Measurements from ENCODE around the gene C20orf204. TPM values are rescaled to one million over a fixed set of nuclear protein-coding genes. Genes with fewer than 3 reads are reported as not detected.

C20orf204 gene
- total and polyA plus RNA-seq, 4 donors: 0.07 to 0.59 (median 0.12) TPM

- WGBS: 18% methylated on average over 7 of the region's 7 CpGs
- H3K27me3 ChIP-seq (ENCODE audit: control insufficient read depth in 4 of 4, insufficient read depth in 4 of 4, low read length in 3 of 4): peaks cover 0 to 2% (median 0%) of the 10 kb centered on the region in 4 donors
- no peak overlapping the region for H3K4me3 ChIP-seq (ENCODE audit: low read depth in 1 of 3, low read length in 3 of 3)
Observed at GRCh38 chr20:64056639-64056888, 20.6 kb downstream of the C20orf204 start.

GRCh38 chr20:64056889-64057627 lies 21.1 kb downstream of the C20orf204 start:
- H3K36me3 ChIP-seq (ENCODE audit: control insufficient read depth in 4 of 4, insufficient read depth in 3 of 4, low read depth in 1 of 4, low read length in 3 of 4): no peaks in the 10 kb centered on the region
- no peaks in the 10 kb centered on the region for H3K9me3 ChIP-seq (ENCODE audit: control insufficient read depth in 4 of 4, low read length in 3 of 4)
- no peak for DNase-seq (ENCODE audit: low spot score)
- H3K27ac ChIP-seq (ENCODE audit: low read depth in 1 of 2, low read length in 2 of 2): peak overlapping the region; percentile 17 to 59
- H3K4me1 ChIP-seq (ENCODE audit: control insufficient read depth in 4 of 4, insufficient read depth in 4 of 4, low read length in 3 of 4): peaks cover 0 to 19% (median 8%) of the 10 kb centered on the region in 4 donors
- no peak overlapping the region for H3K4me3 ChIP-seq (ENCODE audit: low read depth in 1 of 3, low read length in 3 of 3)
- peaks cover 0 to 2% (median 0%) of the 10 kb centered on the region in 4 donors for H3K27me3 ChIP-seq (ENCODE audit: control insufficient read depth in 4 of 4, insufficient read depth in 4 of 4, low read length in 3 of 4)
- 58% methylated on average over 39 of the region's 39 CpGs for WGBS
- no peak for TF ChIP-seq FOXA2 (IDR thresholded peaks at IDR 0.05)
- no peak overlapping the region for H3K9ac ChIP-seq (ENCODE audit: low read depth in 1 of 2, low read length in 2 of 2)

More at GRCh38 chr20:64056639-64056888, 20.6 kb downstream of the C20orf204 start:
- TF ChIP-seq RXRA (IDR thresholded peaks at IDR 0.05): peak in 1 of 2 donors; percentile 16
- no peak for TF ChIP-seq HNF4G (IDR thresholded peaks at IDR 0.05)
- peak; percentile 73 for TF ChIP-seq NR2F2 (IDR thresholded peaks at IDR 0.05)
- TF ChIP-seq EGR1 (IDR thresholded peaks at IDR 0.05; ENCODE audit: low read depth in 2 of 2): no peak
- no peak for DNase-seq (ENCODE audit: low spot score)
- peak overlapping the region; percentile 17 to 59 for H3K27ac ChIP-seq (ENCODE audit: low read depth in 1 of 2, low read length in 2 of 2)
- H3K9ac ChIP-seq (ENCODE audit: low read depth in 1 of 2, low read length in 2 of 2): no peak overlapping the region
- H3K36me3 ChIP-seq (ENCODE audit: control insufficient read depth in 4 of 4, insufficient read depth in 3 of 4, low read depth in 1 of 4, low read length in 3 of 4): no peaks in the 10 kb centered on the region
- no peaks in the 10 kb centered on the region for H3K9me3 ChIP-seq (ENCODE audit: control insufficient read depth in 4 of 4, low read length in 3 of 4)
- H3K4me1 ChIP-seq (ENCODE audit: control insufficient read depth in 4 of 4, insufficient read depth in 4 of 4, low read length in 3 of 4): peaks cover 0 to 17% (median 7%) of the 10 kb centered on the region in 4 donors

- 31% methylated on average over 33 of the region's 33 CpGs for WGBS
- Histone ChIP-seq H3K36me3 (ENCODE audit: control insufficient read depth in 4 of 4, insufficient read depth in 3 of 4, low read depth in 1 of 4, low read length in 3 of 4) (no peaks in the 10 kb centered on the region), H3K27ac (ENCODE audit: low read depth in 1 of 2, low read length in 2 of 2) (peak overlapping the region in 1 of 2 donors; percentile 59), H3K27me3 (ENCODE audit: control insufficient read depth in 4 of 4, insufficient read depth in 4 of 4, low read length in 3 of 4) (peaks cover 0 to 2% (median 0%) of the 10 kb centered on the region in 4 donors), H3K4me1 (ENCODE audit: control insufficient read depth in 4 of 4, insufficient read depth in 4 of 4, low read length in 3 of 4) (peaks cover 3 to 27% (median 14%) of the 10 kb centered on the region in 4 donors), H3K4me3 (ENCODE audit: low read depth in 1 of 3, low read length in 3 of 3) (no peak overlapping the region), H3K9me3 (ENCODE audit: control insufficient read depth in 4 of 4, low read length in 3 of 4) (no peaks in the 10 kb centered on the region), H3K9ac (ENCODE audit: low read depth in 1 of 2, low read length in 2 of 2) (no peak overlapping the region)
- TF ChIP-seq CTCF (IDR thresholded peaks at IDR 0.05; ENCODE audit: low read depth, low read length, missing input control) (peak; percentile 79), RAD21 (IDR thresholded peaks at IDR 0.05) (peak; percentile 74 to 87), FOXA1 (IDR thresholded peaks at IDR 0.05) (no peak)
- DNase-seq (ENCODE audit: low spot score): peak; percentile 86
Observed at GRCh38 chr20:64057628-64058498, 21.9 kb downstream of the C20orf204 start.

- no peak for DNase-seq (ENCODE audit: low spot score)
- Histone ChIP-seq H3K27ac (ENCODE audit: low read depth in 1 of 2, low read length in 2 of 2) (no peak overlapping the region), H3K4me1 (ENCODE audit: control insufficient read depth in 4 of 4, insufficient read depth in 4 of 4, low read length in 3 of 4) (peaks cover 3 to 30% (median 16%) of the 10 kb centered on the region in 4 donors), H3K4me3 (ENCODE audit: low read depth in 1 of 3, low read length in 3 of 3) (no peak overlapping the region), H3K9ac (ENCODE audit: low read depth in 1 of 2, low read length in 2 of 2) (no peak overlapping the region), H3K27me3 (ENCODE audit: control insufficient read depth in 4 of 4, insufficient read depth in 4 of 4, low read length in 3 of 4) (no peaks in the 10 kb centered on the region), H3K9me3 (ENCODE audit: control insufficient read depth in 4 of 4, low read length in 3 of 4) (no peaks in the 10 kb centered on the region), H3K36me3 (ENCODE audit: control insufficient read depth in 4 of 4, insufficient read depth in 3 of 4, low read depth in 1 of 4, low read length in 3 of 4) (no peaks in the 10 kb centered on the region)
- WGBS: 72% methylated on average over 12 of the region's 12 CpGs
- TF ChIP-seq YY1 (IDR thresholded peaks at IDR 0.05) (no peak), FOXA2 (IDR thresholded peaks at IDR 0.05) (no peak), HNF4A (conservative IDR thresholded peaks at IDR 0.05) (no peak), ZBTB33 (IDR thresholded peaks at IDR 0.05) (no peak), GABPA (IDR thresholded peaks at IDR 0.05 in 1 of 2, conservative IDR thresholded peaks at IDR 0.05 in 1 of 2) (no peak)
Observed at GRCh38 chr20:64058536-64058935, 22.6 kb downstream of the C20orf204 start.
